ENCODE data around the gene ILF2. TPM values are rescaled to one million over a fixed set of nuclear protein-coding genes. Genes with fewer than 3 reads are reported as not detected.
"Not testable (repeated sequence)": the region's sequence is repeated elsewhere in the genome, so short reads cannot be mapped to it uniquely, and the experiment has no call there.

ILF2 gene
- total and polyA plus RNA-seq, 2 experiments from 2014 or later, result 174 to 180 TPM

GRCh38 chr1:153678519-153679336, 7.9 kb upstream of the ILF2 start, which contains the start of gene NPR1:
NPR1 (plus strand) TSS chr1:153678688; CDS start chr1:153679109, 421 bp downstream.
- in situ Hi-C loops (cut with MboI), result loop anchor here (5.0 kb wide), 1 partner anchor 309 kb away; the partner anchor contains the start of gene RAB13
- no peaks in the 10 kb centered on the region for H4K20me1 ChIP-seq (ENCODE audit: insufficient read depth)
- no peaks in the 10 kb centered on the region for H3K79me2 ChIP-seq (ENCODE audit: insufficient read depth)
- H3F3A ChIP-seq (ENCODE audit: insufficient read depth), result no peaks in the 10 kb centered on the region
- no peaks in the 10 kb centered on the region for H3K36me3 ChIP-seq (ENCODE audit: low read depth)
- TF ChIP-seq EZH2phosphoT487 (IDR thresholded peaks at IDR 0.05; ENCODE audit: insufficient read depth, low read depth), result no peak
- no peak for TF ChIP-seq EZH2 (IDR thresholded peaks at IDR 0.05; ENCODE audit: insufficient read depth, poor library complexity, severe bottlenecking)
- peak within 1 kb of the TSS; percentile 57 for H3K4me3 ChIP-seq
- peaks cover 7% of the 10 kb centered on the region; the same call in 1 of the 2 replicates for H3K27me3 ChIP-seq (replicated peaks; ENCODE audit: insufficient read depth)
- no peaks in the 10 kb centered on the region for H3K4me1 ChIP-seq (ENCODE audit: insufficient read depth)
- no peak within 1 kb of the TSS for H3K9ac ChIP-seq
- DNase-seq, result peak; percentile 74
- H3K9me3 ChIP-seq (ENCODE audit: low read depth), result no peaks in the 10 kb centered on the region
- peak within 1 kb of the TSS; percentile 77 for H2AFZ ChIP-seq
- peak within 1 kb of the TSS; percentile 56 for H3K4me2 ChIP-seq (ENCODE audit: unreplicated experiment)
- WGBS, 2 experiments (ENCODE audit: low coverage in 1 of 2, low lambda C conversion rate in 2 of 2, missing lambda C conversion rate in 2 of 2), result 1 to 2% methylated on average over 51 to 70 of the region's 78 CpGs
- H3K27ac ChIP-seq, result no peak within 1 kb of the TSS
- no peaks in the 10 kb centered on the region for H3K9me2 ChIP-seq (ENCODE audit: insufficient read depth)

GRCh38 chr1:153677718-153678518, 7.1 kb upstream of the ILF2 start:
- Histone ChIP-seq H3K4me1 (ENCODE audit: insufficient read depth) (no peaks in the 10 kb centered on the region), H3F3A (ENCODE audit: insufficient read depth) (0 out of 2 replicates have a peak, but pooled peaks cover 7% of the 10 kb centered on the region), H3K27me3 (replicated peaks; ENCODE audit: insufficient read depth) (peaks cover 7% of the 10 kb centered on the region; the same call in 1 of the 2 replicates), H2AFZ (peak overlapping the region; percentile 77), H3K4me3 (peak overlapping the region; percentile 57), H4K20me1 (ENCODE audit: insufficient read depth) (no peaks in the 10 kb centered on the region), H3K79me2 (ENCODE audit: insufficient read depth) (no peaks in the 10 kb centered on the region), H3K27ac (no peak overlapping the region), H3K36me3 (ENCODE audit: low read depth) (no peaks in the 10 kb centered on the region), H3K9me3 (ENCODE audit: low read depth) (no peaks in the 10 kb centered on the region), H3K9ac (no peak overlapping the region), H3K4me2 (ENCODE audit: unreplicated experiment) (peak overlapping the region; percentile 56), H3K9me2 (ENCODE audit: insufficient read depth) (no peaks in the 10 kb centered on the region)
- TF ChIP-seq EZH2 (IDR thresholded peaks at IDR 0.05; ENCODE audit: insufficient read depth, poor library complexity, severe bottlenecking) (peak; percentile 50), EZH2phosphoT487 (IDR thresholded peaks at IDR 0.05; ENCODE audit: insufficient read depth, low read depth) (no peak)
- in situ Hi-C loops (cut with MboI), result loop anchor here (5.0 kb wide), 1 partner anchor 309 kb away; the partner anchor contains the start of gene RAB13
- DNase-seq, result peak; percentile 69
- WGBS, 2 experiments (ENCODE audit: low coverage in 1 of 2, low lambda C conversion rate in 2 of 2, missing lambda C conversion rate in 2 of 2), result 2 to 5% methylated on average over 27 to 29 of the region's 29 CpGs

GRCh38 chr1:153673511-153673910, 2.7 kb upstream of the ILF2 start:
- Histone ChIP-seq H3K36me3 (ENCODE audit: low read depth) (peaks cover 13% of the 10 kb centered on the region), H2AFZ (no peak overlapping the region), H3F3A (ENCODE audit: insufficient read depth) (peaks cover 27% of the 10 kb centered on the region; the same call in 1 of the 2 replicates), H4K20me1 (ENCODE audit: insufficient read depth) (no peaks in the 10 kb centered on the region), H3K4me3 (no peak overlapping the region), H3K9ac (no peak overlapping the region), H3K79me2 (ENCODE audit: insufficient read depth) (peaks cover 23% of the 10 kb centered on the region), H3K9me2 (ENCODE audit: insufficient read depth) (no peaks in the 10 kb centered on the region), H3K9me3 (ENCODE audit: low read depth) (no peaks in the 10 kb centered on the region), H3K4me2 (ENCODE audit: unreplicated experiment) (no peak overlapping the region), H3K4me1 (ENCODE audit: insufficient read depth) (peaks cover 9% of the 10 kb centered on the region), H3K27ac (no peak overlapping the region), H3K27me3 (replicated peaks; ENCODE audit: insufficient read depth) (no peaks in the 10 kb centered on the region)
- TF ChIP-seq EZH2 (IDR thresholded peaks at IDR 0.05; ENCODE audit: insufficient read depth, poor library complexity, severe bottlenecking) (no peak), EZH2phosphoT487 (IDR thresholded peaks at IDR 0.05; ENCODE audit: insufficient read depth, low read depth) (no peak)
- WGBS, 2 experiments (ENCODE audit: low coverage in 1 of 2, low lambda C conversion rate in 2 of 2, missing lambda C conversion rate in 2 of 2), result 97% methylated on average over 2 of the region's 2 CpGs
- DNase-seq, result no peak
- in situ Hi-C loops (cut with MboI), result no loop called here

GRCh38 chr1:153671628-153672353, 998 bp upstream of the ILF2 start:
- DNase-seq, result peak; percentile 83
- in situ Hi-C loops (cut with MboI); H3K27me3 ChIP-seq (replicated peaks; ENCODE audit: insufficient read depth); H3K4me1 ChIP-seq (ENCODE audit: insufficient read depth); H3K9me2 ChIP-seq (ENCODE audit: insufficient read depth); H3K9me3 ChIP-seq (ENCODE audit: low read depth); H4K20me1 ChIP-seq (ENCODE audit: insufficient read depth): not testable (repeated sequence)
- 9 to 10% methylated on average over 28 of the region's 28 CpGs for whole genome bisulfite sequencing, 2 experiments (ENCODE audit: low coverage in 1 of 2, low lambda C conversion rate in 2 of 2, missing lambda C conversion rate in 2 of 2)
- Histone ChIP-seq H3K27ac (peak overlapping the region; percentile 88), H2AFZ (peak overlapping the region; percentile 83), H3K4me3 (peak overlapping the region; percentile 71), H3K9ac (peak overlapping the region; percentile 77), H3K4me2 (ENCODE audit: unreplicated experiment) (peak overlapping the region; percentile 77), H3F3A (ENCODE audit: insufficient read depth) (peaks cover 42% of the 10 kb centered on the region), H3K36me3 (ENCODE audit: low read depth) (peaks cover 30% of the 10 kb centered on the region), H3K79me2 (ENCODE audit: insufficient read depth) (peaks cover 40% of the 10 kb centered on the region)

Data from GM23248 (cell line).